Heart right ventricle (tissue), 16 donors: ENCODE measurements around the gene PLD5. TPM values are rescaled to one million over a fixed set of nuclear protein-coding genes. Genes with fewer than 3 reads are reported as not detected.
A peak's percentile ranks its signal among the peaks of the same experiment; 100 is the strongest.
"Not testable (repeated sequence)": the region's sequence is repeated elsewhere in the genome, so short reads cannot be mapped to it uniquely, and the experiment has no call there.

Experiments used
- ATAC-seq, 8 donors: fragments of 200-7000 bp; cut with Tn5 transposase; one replicate each; pipeline ENCODE4 v1.9.1; 2020; ENCODE audit warnings: mild to moderate bottlenecking in 8 of 8, moderate library complexity in 8 of 8, moderate number of reproducible peaks in 1 of 8
- DNase-seq, 2 donors: peaks; one replicate each; pipeline ENCODE4 v3.0.0-alpha.2; 2020
- H3K27ac ChIP-seq, 10 donors: fragments of 200-600 bp; sonication (generic) in 2 of 10; one replicate each; pipeline versions ENCODE4 v1.5.0 to v1.8.0; 2020 to 2022; ENCODE audit warnings: mild to moderate bottlenecking in 3 of 10
- H3K27me3 ChIP-seq, 7 donors: fragments of 200-600 bp; one replicate each; pipeline ENCODE4 v1.8.0; 2021 to 2022; ENCODE audit warnings: mild to moderate bottlenecking in 2 of 7
- H3K36me3 ChIP-seq, 9 donors: fragments of 200-600 bp; sonication (generic) in 1 of 9; one replicate each; pipeline versions ENCODE4 v1.5.0 to v1.8.0; 2020 to 2022; ENCODE audit warnings: mild to moderate bottlenecking in 2 of 9
- H3K4me1 ChIP-seq, 9 donors: fragments of 200-600 bp; sonication (generic) in 1 of 9; one replicate each; pipeline versions ENCODE4 v1.5.0 to v1.8.0; 2020 to 2022; ENCODE audit warnings: mild to moderate bottlenecking in 4 of 9
- H3K4me3 ChIP-seq, 10 donors: fragments of 200-600 bp; sonication (generic) in 2 of 10; one replicate each; pipeline versions ENCODE4 v1.5.0 to v1.8.0; 2020 to 2022; ENCODE audit warnings: mild to moderate bottlenecking in 7 of 10, moderate library complexity in 2 of 10
- H3K9me3 ChIP-seq, 11 donors: fragments of 200-600 bp in 10 of 11; sonication (generic) in 2 of 11; one replicate each; pipeline versions ENCODE4 v1.5.0 to v1.8.0; 2013 to 2022; ENCODE audit warnings: mild to moderate bottlenecking in 2 of 11, control low read depth in 1 of 11, moderate library complexity in 1 of 11
- CTCF ChIP-seq, 9 donors: fragments of 200-600 bp; sonication (generic) in 2 of 9; IDR thresholded peaks; one replicate each; pipeline versions ENCODE4 v1.5.0 to v1.8.0; 2021 to 2022; ENCODE audit warnings: antibody characterized with exemption in 9 of 9, mild to moderate bottlenecking in 5 of 9, moderate library complexity in 1 of 9
- WGBS, 2 donors: extraction: QIAGEN DNeasy Blood & Tissue Kit; methylation state at CpG; one replicate each; pipeline ENCODE4 v1.1.7; 2013; ENCODE audit warnings: inconsistent platforms in 1 of 2; 5-methylcytosine and 5-hydroxymethylcytosine counted together
- intact Hi-C, 10 donors: fragments of 100-400 bp; cut with DNase I; formaldehyde crosslinking; loops; one replicate each; pipeline versions ENCODE4 v1.11.1 to v1.14.2; 2022
- polyA plus RNA-seq, 2 donors: library from polyadenylated mRNA; stranded (reverse); fragments of 200-250 nt; gene quantifications; one replicate each; pipeline ENCODE4 v1.2.3, GENCODE V29; 2013
- total RNA-seq, 10 donors: library from RNA; stranded (reverse); fragmentation: NEBNext Ultra II Directional in 3 of 10; extraction: Animal tissue kit (Norgen Biotek cat#: 25700) in 3 of 10; gene quantifications; one replicate each; pipeline versions ENCODE4 v1.2.1 to v1.2.4, GENCODE V29; 2021 to 2023
- donor health status: Arrhythmogenic right ventricular cardiomyopathy.
- donor health status: ischemic (EF 13 %, LVEDD 7.1; RV severe dilation, severe dysfunction).
- donor health status: healthy with polysubstance abuse.
- donor health status: DM: no; HTN: yes; CAD: no.
- donor health status: DM: no; HTN: no; CAD: no.
- donor health status: ischemic (EF 25% LVEDD 6.9; RV normal size, moderate dysfunction).
- donor health status: ischemic (EF 25% LVEDD 5.7; RV mildly dilated, moderate dysfunction).
- donor health status: healthy.
- donor health status: DM: yes; HTN: yes; CAD: no.
- donor health status: Ischemic cardiomyopathy.
- donor health status: ischemic (EF 35%, LVEDD 5.7; RV mildly dilated, moderate dysfunction).
- donor health status: nonischemic (EF 11% LVEDD 7.7; RV severe dilation, severe dysfunction).
- donor health status: DM: yes; HTN: yes; CAD: no.
- donor health status: PGD.
- donor health status: ischemic (EF 29% LVEDD 5.4; RV normal size, mild dysfunction).
- donor health status: nonischemic (EF 23%, LVEDD 6.1; RV moderate dilation, normal function).

PLD5 gene
- total and polyA plus RNA-seq, 12 donors, result 0.13 to 1.3 (median 0.41) TPM; not detected in 4

- Histone ChIP-seq H3K27ac (no peak overlapping the region), H3K4me1 (no peaks in the 10 kb centered on the region), H3K4me3 (no peak overlapping the region), H3K9me3 (no peaks in the 10 kb centered on the region), H3K36me3 (no peaks in the 10 kb centered on the region), H3K27me3 (no peaks in the 10 kb centered on the region)
- no peak for ATAC-seq
- no peak for DNase-seq
- no peak for TF ChIP-seq CTCF (IDR thresholded peaks at IDR 0.05)
- intact Hi-C loops, result loop anchor here in 6 of 10 donors (5.0 to 10.0 kb wide), 3 partner anchors 854 to 859 kb away; no protein-coding TSS in a partner anchor
- WGBS, 2 donors, result 63 to 66% methylated on average over 4 of the region's 4 CpGs
These were observed 55.7 kb downstream of the PLD5 start for GRCh38 chr1:242468784-242469183.

- peak in 1 of 2 donors; percentile 48 for DNase-seq
- ATAC-seq, result peak in 7 of 8 donors; percentile 58 to 86 (median 75)
- TF ChIP-seq CTCF (IDR thresholded peaks at IDR 0.05), result peak; percentile 33 to 75 (median 62)
- intact Hi-C loops, result loop anchor here in 6 of 10 donors (5.0 to 10.0 kb wide), 3 partner anchors 855 to 860 kb away; no protein-coding TSS in a partner anchor
- Histone ChIP-seq H3K27me3 (no peaks in the 10 kb centered on the region), H3K4me1 (no peaks in the 10 kb centered on the region), H3K9me3 (no peaks in the 10 kb centered on the region), H3K4me3 (no peak overlapping the region), H3K36me3 (no peaks in the 10 kb centered on the region), H3K27ac (peak overlapping the region in 1 of 10 donors; percentile 12)
- WGBS, 2 donors, result 11 to 16% methylated on average over 4 of the region's 4 CpGs
These were observed 56.8 kb downstream of the PLD5 start for GRCh38 chr1:242467556-242468145.

- H3K27ac ChIP-seq, result no peak overlapping the region
- intact Hi-C loops, result loop anchor here in 3 of 10 donors (5.0 to 10.0 kb wide), 2 partner anchors 441 to 862 kb away; no protein-coding TSS in a partner anchor
- H3K9me3 ChIP-seq, result peaks cover 0 to 6% (median 0%) of the 10 kb centered on the region in 11 donors
- H3K4me1 ChIP-seq, result no peaks in the 10 kb centered on the region
- WGBS, 2 donors, result 81 to 82% methylated on average over 7 of the region's 7 CpGs
- ATAC-seq, result no peak
- H3K27me3 ChIP-seq, result peaks cover 0 to under 1% (median 0%) of the 10 kb centered on the region in 7 donors
- DNase-seq, result no peak
- H3K4me3 ChIP-seq, result no peak overlapping the region
- TF ChIP-seq CTCF (IDR thresholded peaks at IDR 0.05), result no peak
- H3K36me3 ChIP-seq, result no peaks in the 10 kb centered on the region
These were observed 61.6 kb downstream of the PLD5 start for GRCh38 chr1:242462867-242463266.

- not testable (repeated sequence) for H3K36me3 ChIP-seq, H3K9me3 ChIP-seq, H3K4me3 ChIP-seq, ATAC-seq, DNase-seq, H3K4me1 ChIP-seq, H3K27ac ChIP-seq
- intact Hi-C loops, result loop anchor here in 4 of 10 donors (5.0 to 10.0 kb wide), 2 partner anchors 437 to 865 kb away; no protein-coding TSS in a partner anchor
- H3K27me3 ChIP-seq, result peaks cover 0 to 15% (median 4%) of the 10 kb centered on the region in 7 donors
- WGBS, 2 donors, result 63 to 79% methylated on average over 5 of the region's 5 CpGs
These were observed 64.8 kb downstream of the PLD5 start for GRCh38 chr1:242459740-242460139.
